ENCODE data around the gene CAMKV.

GRCh38 chr3:49902511-49903345 lies 33.0 kb upstream of the CAMKV start:
- TF ChIP-seq CTCF (IDR thresholded peaks at IDR 0.05; ENCODE audit: insufficient read depth, low read depth, low read length) (no peak), EZH2 (IDR thresholded peaks at IDR 0.05; ENCODE audit: insufficient read depth, low read length) (no peak)

Data from astrocyte (in vitro differentiated cells and primary cell).